Lower lobe of right lung (tissue), 2 donors: Measurements from ENCODE around the gene SLCO2A1. TPM values are rescaled to one million over a fixed set of nuclear protein-coding genes. Genes with fewer than 3 reads are reported as not detected.

ENCODE experiments used
- ATAC-seq, 2 donors: fragments of 200-7000 bp; cut with Tn5 transposase; one replicate each; pipeline ENCODE4 v1.9.1; 2020 to 2022; ENCODE audit warnings: mild to moderate bottlenecking in 2 of 2, moderate library complexity in 2 of 2
- DNase-seq: peaks from one replicate; pipeline ENCODE4 v3.0.0-alpha.2; 2020
- H3K27ac ChIP-seq: fragments of 200-600 bp; one replicate; pipeline ENCODE4 v1.8.0; 2022
- H3K27me3 ChIP-seq: fragments of 200-600 bp; one replicate; pipeline ENCODE4 v1.8.0; 2022; ENCODE audit warnings: low read depth
- H3K36me3 ChIP-seq: fragments of 200-600 bp; one replicate; pipeline ENCODE4 v1.8.0; 2022; ENCODE audit warnings: mild to moderate bottlenecking
- H3K4me1 ChIP-seq: fragments of 200-600 bp; one replicate; pipeline ENCODE4 v1.8.0; 2022
- H3K4me3 ChIP-seq: fragments of 200-600 bp; one replicate; pipeline ENCODE4 v1.8.0; 2022; ENCODE audit warnings: mild to moderate bottlenecking
- H3K9me3 ChIP-seq: fragments of 200-600 bp; one replicate; pipeline ENCODE4 v1.8.0; 2022
- intact Hi-C: fragments of 100-400 bp; cut with DNase I; formaldehyde crosslinking; loops from one replicate; pipeline ENCODE4 v1.11.0; 2022
- total RNA-seq: library from RNA; stranded (reverse); fragmentation: NEBNext Ultra II Directional; extraction: Animal tissue kit (Norgen Biotek cat#: 25700); gene quantifications from one replicate; pipeline ENCODE4 v1.2.1, GENCODE V29; 2021
- TF ChIP-seq, protein P1 (sequence below): fragments of 200-600 bp; IDR thresholded peaks from one replicate; pipeline ENCODE4 v1.8.0; 2022; ENCODE audit warnings: antibody characterized with exemption, mild to moderate bottlenecking
- donor health status: DM: no; HTN: yes; CAD: no; lungs with severe emphysema.

The SLCO2A1 gene
- total RNA-seq, 1 donor from 2014 or later = 204 TPM

DNA sequence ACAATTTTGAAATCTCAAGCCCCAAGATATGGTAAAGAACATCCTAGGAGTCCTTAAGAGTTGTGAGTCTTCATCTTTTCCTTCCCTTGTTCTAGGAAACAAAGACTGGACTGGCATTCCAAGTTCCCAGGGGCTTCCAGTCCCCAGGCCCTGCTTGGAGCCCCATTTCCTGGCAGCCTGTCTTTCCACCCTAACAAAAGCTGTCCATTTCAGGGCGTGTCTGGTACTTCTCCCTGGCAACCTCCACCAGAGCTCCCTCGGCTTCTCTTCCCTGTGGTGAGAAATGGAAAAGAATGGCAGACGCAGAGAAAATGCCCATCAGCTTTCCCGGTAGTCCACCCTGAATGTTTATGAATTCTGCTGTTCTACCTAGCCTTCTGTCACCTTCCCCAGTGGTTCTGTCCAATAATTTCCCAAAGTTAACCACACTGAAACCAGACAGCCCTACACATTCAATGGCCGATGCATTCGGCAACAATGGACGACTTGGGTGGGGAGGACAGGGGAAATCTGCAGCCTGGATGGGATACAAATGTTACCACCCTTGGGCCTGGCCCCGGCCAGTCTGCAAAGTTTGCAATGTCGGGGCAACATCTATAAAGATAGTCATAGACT lies 140.9 kb downstream of the SLCO2A1 start:
- intact Hi-C loops = no loop called here
- peak; percentile 19 for DNase-seq
- H3K4me1 ChIP-seq = no peaks in the 10 kb centered on the region
- H3K27ac ChIP-seq = no peak overlapping the region
- no peaks in the 10 kb centered on the region for H3K36me3 ChIP-seq
- TF ChIP-seq, protein P1, sequence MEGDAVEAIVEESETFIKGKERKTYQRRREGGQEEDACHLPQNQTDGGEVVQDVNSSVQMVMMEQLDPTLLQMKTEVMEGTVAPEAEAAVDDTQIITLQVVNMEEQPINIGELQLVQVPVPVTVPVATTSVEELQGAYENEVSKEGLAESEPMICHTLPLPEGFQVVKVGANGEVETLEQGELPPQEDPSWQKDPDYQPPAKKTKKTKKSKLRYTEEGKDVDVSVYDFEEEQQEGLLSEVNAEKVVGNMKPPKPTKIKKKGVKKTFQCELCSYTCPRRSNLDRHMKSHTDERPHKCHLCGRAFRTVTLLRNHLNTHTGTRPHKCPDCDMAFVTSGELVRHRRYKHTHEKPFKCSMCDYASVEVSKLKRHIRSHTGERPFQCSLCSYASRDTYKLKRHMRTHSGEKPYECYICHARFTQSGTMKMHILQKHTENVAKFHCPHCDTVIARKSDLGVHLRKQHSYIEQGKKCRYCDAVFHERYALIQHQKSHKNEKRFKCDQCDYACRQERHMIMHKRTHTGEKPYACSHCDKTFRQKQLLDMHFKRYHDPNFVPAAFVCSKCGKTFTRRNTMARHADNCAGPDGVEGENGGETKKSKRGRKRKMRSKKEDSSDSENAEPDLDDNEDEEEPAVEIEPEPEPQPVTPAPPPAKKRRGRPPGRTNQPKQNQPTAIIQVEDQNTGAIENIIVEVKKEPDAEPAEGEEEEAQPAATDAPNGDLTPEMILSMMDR = no peak
- no peaks in the 10 kb centered on the region for H3K9me3 ChIP-seq
- no peak for ATAC-seq
- no peak overlapping the region for H3K4me3 ChIP-seq
- H3K27me3 ChIP-seq = peaks cover under 1% of the 10 kb centered on the region

DNA sequence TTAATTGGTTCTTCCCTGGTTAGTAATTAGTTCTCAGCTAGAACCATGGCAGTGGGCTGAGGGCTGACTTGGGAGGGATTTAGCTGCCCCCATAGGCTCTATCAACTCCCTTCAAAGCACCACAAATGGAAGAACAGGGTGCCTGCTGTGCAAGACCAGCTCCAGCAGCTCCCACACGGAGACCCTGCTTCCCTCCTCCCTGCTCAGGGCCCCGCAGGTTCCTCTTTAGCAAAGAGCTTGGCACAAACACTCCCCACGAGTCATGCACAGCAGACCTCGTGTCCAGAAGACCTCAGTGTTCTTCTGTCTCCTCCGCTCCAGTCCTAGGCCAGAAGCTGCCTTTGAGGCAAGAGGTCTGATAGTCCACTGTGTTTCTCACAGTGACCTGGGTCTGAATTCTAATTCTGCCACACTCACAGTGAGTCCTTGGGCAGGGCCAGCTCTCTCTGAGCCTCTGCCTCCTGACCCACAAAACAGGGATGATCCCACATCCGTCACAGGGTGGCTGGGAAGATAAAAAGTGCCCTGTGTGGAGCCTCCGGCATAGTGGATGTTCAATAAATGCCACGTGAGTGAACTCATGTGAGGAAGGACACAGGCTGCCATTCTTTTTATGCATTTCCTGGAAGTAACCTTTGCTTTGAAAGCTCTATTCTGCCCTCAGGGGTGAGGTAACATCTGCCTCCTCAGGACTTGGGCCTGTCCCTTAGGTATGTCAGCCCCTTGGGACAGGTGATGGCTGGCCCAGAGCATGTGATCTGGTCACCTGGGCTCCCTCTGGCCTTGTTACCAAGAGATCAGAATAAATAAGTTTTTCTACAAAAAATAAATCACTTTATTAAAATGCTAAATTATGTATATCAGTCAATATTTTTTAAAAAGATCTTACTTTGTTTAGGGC lies 141.7 kb downstream of the SLCO2A1 start:
- no peaks in the 10 kb centered on the region for H3K4me1 ChIP-seq
- no peaks in the 10 kb centered on the region for H3K36me3 ChIP-seq
- ATAC-seq = no peak
- TF ChIP-seq, protein P1 = no peak
- no peaks in the 10 kb centered on the region for H3K27me3 ChIP-seq
- intact Hi-C loops = no loop called here
- H3K4me3 ChIP-seq = no peak overlapping the region
- no peak overlapping the region for H3K27ac ChIP-seq
- DNase-seq = peak; percentile 20
- no peaks in the 10 kb centered on the region for H3K9me3 ChIP-seq

DNA sequence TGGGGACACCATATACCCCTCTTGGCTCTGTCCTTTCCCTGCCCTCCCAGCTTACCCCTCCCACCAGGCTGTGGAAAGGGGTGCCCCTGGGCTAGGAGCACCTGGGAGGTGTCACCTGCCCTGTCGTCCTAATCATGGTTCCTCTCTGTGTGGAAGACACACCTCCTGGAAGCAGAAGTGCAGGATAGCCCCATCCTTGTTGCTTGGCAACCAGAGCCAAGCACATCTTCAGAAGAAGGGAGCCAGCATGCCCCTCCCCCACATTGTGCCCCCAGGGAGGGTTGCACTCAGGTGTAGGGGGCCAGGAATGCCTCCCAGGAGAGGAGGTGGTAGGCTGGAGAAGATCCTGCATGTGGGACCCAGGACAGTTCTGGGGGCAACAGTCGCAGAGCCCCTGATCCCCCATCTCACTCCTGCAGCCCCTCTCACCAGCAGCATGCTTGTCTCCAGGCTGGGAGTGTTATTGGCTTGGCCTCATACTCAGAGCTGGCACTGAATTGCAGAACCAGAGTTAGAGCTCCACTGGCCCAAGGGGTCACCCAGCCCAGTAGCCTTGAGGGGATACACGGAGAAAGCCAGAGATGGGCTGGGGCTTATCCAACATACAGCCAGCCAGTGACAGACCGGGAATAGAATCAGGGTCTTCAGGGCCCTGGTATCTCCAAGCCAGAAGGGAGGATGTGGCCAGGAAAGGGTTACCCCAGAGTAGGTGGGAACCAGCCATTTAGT lies 142.5 kb downstream of the SLCO2A1 start:
- ATAC-seq = no peak
- Histone ChIP-seq H3K27me3 (no peaks in the 10 kb centered on the region), H3K36me3 (no peaks in the 10 kb centered on the region), H3K4me1 (no peaks in the 10 kb centered on the region), H3K27ac (no peak overlapping the region), H3K4me3 (no peak overlapping the region), H3K9me3 (no peaks in the 10 kb centered on the region)
- DNase-seq = peak; percentile 25
- TF ChIP-seq, protein P1 = no peak
- intact Hi-C loops = no loop called here

DNA sequence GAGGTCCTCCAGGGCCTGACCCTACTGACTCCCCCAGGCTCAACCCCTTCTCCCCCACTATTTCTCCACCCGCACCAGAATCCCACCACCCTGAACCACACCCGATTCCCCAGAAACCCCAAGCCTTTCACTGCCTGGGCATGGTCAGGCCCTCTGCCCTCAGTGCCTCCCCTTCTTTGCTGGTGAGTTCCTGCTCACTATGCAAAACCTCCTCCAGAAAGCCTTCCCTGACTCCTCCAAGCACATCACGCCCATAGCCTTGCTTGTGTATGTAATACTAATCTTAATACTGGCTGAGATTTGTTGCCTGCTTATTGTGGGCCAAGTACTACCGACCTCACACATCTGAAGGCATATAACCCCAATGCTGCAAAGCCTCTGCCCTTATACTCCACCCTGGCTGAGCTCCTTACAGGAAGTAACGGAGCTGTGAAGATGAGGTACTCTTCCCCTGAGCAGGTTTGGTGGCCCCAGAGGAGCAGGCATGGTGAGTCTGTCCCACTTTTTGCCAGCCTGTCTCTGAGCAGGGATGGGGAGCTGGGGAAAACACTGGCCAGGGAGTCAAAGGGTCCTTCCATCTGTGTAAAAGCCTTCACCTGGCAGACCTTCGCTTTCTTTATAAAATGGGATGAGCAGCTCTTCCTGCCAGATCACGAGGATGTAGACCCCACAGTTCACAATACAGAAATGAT lies 143.5 kb downstream of the SLCO2A1 start:
- TF ChIP-seq, protein P1 = no peak
- H3K4me3 ChIP-seq = no peak overlapping the region
- intact Hi-C loops = no loop called here
- no peaks in the 10 kb centered on the region for H3K9me3 ChIP-seq
- DNase-seq (no peak), ATAC-seq (no peak)
- no peaks in the 10 kb centered on the region for H3K27me3 ChIP-seq
- no peak overlapping the region for H3K27ac ChIP-seq
- no peaks in the 10 kb centered on the region for H3K36me3 ChIP-seq
- H3K4me1 ChIP-seq = no peaks in the 10 kb centered on the region
